ENCODE data around the gene SYCE1L.
"Not testable (repeated sequence)": the region's sequence is repeated elsewhere in the genome, so short reads cannot be mapped to it uniquely, and the experiment has no call there.

The SYCE1L gene

GRCh38 chr16:77165006-77165405, 34.2 kb upstream of the SYCE1L start:
- Histone ChIP-seq H3K36me3 (ENCODE audit: insufficient read depth, low read length) (no peaks in the 10 kb centered on the region), H3K4me3 (ENCODE audit: low read depth, low read length, poor library complexity, severe bottlenecking) (no peak overlapping the region), H3K79me2 (ENCODE audit: insufficient read depth, low read length) (no peaks in the 10 kb centered on the region), H3K4me1 (ENCODE audit: insufficient read depth, low read length, severe bottlenecking) (no peaks in the 10 kb centered on the region), H4K20me1 (ENCODE audit: insufficient read depth, low read length) (no peaks in the 10 kb centered on the region), H3K9ac (ENCODE audit: low read length) (no peak overlapping the region), H3K9me2 (ENCODE audit: low read depth, low read length) (no peaks in the 10 kb centered on the region), H3K9me3 (ENCODE audit: low read length) (no peaks in the 10 kb centered on the region), H2AFZ (ENCODE audit: low read length) (no peak overlapping the region), H3K4me2 (ENCODE audit: low read length) (no peak overlapping the region), H3K27me3 (ENCODE audit: insufficient read depth, low read length) (no peaks in the 10 kb centered on the region), H3F3A (ENCODE audit: insufficient read depth, low read length) (no peaks in the 10 kb centered on the region), H3K27ac (ENCODE audit: low read depth, low read length, poor library complexity, severe bottlenecking) (no peak overlapping the region)
- TF ChIP-seq, protein P1, sequence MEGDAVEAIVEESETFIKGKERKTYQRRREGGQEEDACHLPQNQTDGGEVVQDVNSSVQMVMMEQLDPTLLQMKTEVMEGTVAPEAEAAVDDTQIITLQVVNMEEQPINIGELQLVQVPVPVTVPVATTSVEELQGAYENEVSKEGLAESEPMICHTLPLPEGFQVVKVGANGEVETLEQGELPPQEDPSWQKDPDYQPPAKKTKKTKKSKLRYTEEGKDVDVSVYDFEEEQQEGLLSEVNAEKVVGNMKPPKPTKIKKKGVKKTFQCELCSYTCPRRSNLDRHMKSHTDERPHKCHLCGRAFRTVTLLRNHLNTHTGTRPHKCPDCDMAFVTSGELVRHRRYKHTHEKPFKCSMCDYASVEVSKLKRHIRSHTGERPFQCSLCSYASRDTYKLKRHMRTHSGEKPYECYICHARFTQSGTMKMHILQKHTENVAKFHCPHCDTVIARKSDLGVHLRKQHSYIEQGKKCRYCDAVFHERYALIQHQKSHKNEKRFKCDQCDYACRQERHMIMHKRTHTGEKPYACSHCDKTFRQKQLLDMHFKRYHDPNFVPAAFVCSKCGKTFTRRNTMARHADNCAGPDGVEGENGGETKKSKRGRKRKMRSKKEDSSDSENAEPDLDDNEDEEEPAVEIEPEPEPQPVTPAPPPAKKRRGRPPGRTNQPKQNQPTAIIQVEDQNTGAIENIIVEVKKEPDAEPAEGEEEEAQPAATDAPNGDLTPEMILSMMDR (IDR thresholded peaks at IDR 0.05; ENCODE audit: low read length): no peak
- no peak for TF ChIP-seq EZH2 (IDR thresholded peaks at IDR 0.05; ENCODE audit: borderline replicate concordance, low read length)

DNA sequence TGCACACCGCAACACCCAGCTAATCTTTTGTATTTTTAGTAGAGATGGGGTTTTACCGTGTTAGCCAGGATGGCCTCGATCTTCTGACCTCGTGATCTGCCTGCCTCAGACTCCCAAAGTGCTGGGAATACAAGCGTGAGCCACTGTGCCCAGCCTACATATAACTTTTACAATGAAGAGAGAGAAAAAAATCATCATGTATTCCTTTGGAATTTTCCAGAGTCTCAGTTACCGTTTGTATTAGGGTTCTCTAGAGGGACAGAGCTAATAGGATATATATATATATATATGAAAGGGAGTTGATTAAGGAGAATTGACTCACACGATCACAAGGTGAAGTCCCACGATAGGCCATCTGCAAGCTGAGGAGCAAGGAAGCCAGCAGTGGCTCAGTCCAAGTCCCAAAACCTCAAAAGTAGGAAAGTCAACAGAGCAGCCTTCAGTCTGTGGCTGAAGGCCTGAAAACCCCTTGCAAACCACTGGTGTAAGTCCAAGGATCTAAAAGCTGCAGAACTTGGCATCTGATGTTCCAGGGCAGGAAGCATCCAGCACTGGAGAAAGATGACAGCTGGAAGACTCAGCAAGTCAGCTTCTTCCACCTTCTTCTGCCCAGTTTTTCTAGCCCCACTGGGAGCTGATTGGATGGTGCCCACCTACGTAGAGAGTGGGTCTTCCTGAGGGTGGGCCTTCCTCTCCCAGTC, 33.5 kb upstream of the SYCE1L start:
- not testable (repeated sequence) for H3K4me3 ChIP-seq (ENCODE audit: low read depth, low read length, poor library complexity, severe bottlenecking); H3K9me2 ChIP-seq (ENCODE audit: low read depth, low read length); H3K4me1 ChIP-seq (ENCODE audit: insufficient read depth, low read length, severe bottlenecking); H3K9ac ChIP-seq (ENCODE audit: low read length); H3K4me2 ChIP-seq (ENCODE audit: low read length); H4K20me1 ChIP-seq (ENCODE audit: insufficient read depth, low read length); H3K27me3 ChIP-seq (ENCODE audit: insufficient read depth, low read length); H3K36me3 ChIP-seq (ENCODE audit: insufficient read depth, low read length); H3F3A ChIP-seq (ENCODE audit: insufficient read depth, low read length); H3K27ac ChIP-seq (ENCODE audit: low read depth, low read length, poor library complexity, severe bottlenecking); H2AFZ ChIP-seq (ENCODE audit: low read length); H3K79me2 ChIP-seq (ENCODE audit: insufficient read depth, low read length); H3K9me3 ChIP-seq (ENCODE audit: low read length)

- H3K27me3 ChIP-seq (ENCODE audit: insufficient read depth, low read length): no peaks in the 10 kb centered on the region
- H3K9me2 ChIP-seq (ENCODE audit: low read depth, low read length): no peaks in the 10 kb centered on the region
- no peaks in the 10 kb centered on the region for H3K4me1 ChIP-seq (ENCODE audit: insufficient read depth, low read length, severe bottlenecking)
- H3K79me2 ChIP-seq (ENCODE audit: insufficient read depth, low read length): no peaks in the 10 kb centered on the region
- no peaks in the 10 kb centered on the region for H3K36me3 ChIP-seq (ENCODE audit: insufficient read depth, low read length)
- no peaks in the 10 kb centered on the region for H3F3A ChIP-seq (ENCODE audit: insufficient read depth, low read length)
- TF ChIP-seq, protein P1 (IDR thresholded peaks at IDR 0.05; ENCODE audit: low read length): no peak
- TF ChIP-seq EZH2 (IDR thresholded peaks at IDR 0.05; ENCODE audit: borderline replicate concordance, low read length): no peak
- H3K4me3 ChIP-seq (ENCODE audit: low read depth, low read length, poor library complexity, severe bottlenecking): no peak overlapping the region
- H3K4me2 ChIP-seq (ENCODE audit: low read length): no peak overlapping the region
- no peaks in the 10 kb centered on the region for H3K9me3 ChIP-seq (ENCODE audit: low read length)
- no peak overlapping the region for H2AFZ ChIP-seq (ENCODE audit: low read length)
- H4K20me1 ChIP-seq (ENCODE audit: insufficient read depth, low read length): no peaks in the 10 kb centered on the region
- no peak overlapping the region for H3K27ac ChIP-seq (ENCODE audit: low read depth, low read length, poor library complexity, severe bottlenecking)
- H3K9ac ChIP-seq (ENCODE audit: low read length): no peak overlapping the region
Observed at GRCh38 chr16:77166726-77167125, 32.5 kb upstream of the SYCE1L start.

DNA sequence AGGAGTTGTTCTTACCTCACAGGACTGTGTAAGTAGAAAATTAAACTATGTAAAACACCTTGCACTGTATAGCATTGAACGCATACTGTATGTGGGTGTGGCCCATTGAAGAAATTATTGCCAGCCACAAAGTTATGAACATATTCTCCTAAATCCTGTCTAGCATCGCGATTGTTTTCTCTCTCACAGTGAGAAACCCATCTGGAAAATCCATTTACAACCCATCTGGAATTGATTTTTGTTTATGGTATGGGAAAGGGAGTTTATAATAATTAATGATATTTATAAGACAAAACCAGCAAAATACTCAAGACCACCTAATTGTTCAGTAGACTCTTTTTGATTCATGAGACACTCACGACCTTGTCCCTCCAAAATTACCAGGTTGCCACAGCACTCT, 30.3 kb upstream of the SYCE1L start:
- no peaks in the 10 kb centered on the region for H3K27me3 ChIP-seq (ENCODE audit: insufficient read depth, low read length)
- no peaks in the 10 kb centered on the region for H3K36me3 ChIP-seq (ENCODE audit: insufficient read depth, low read length)
- no peaks in the 10 kb centered on the region for H3F3A ChIP-seq (ENCODE audit: insufficient read depth, low read length)
- H4K20me1 ChIP-seq (ENCODE audit: insufficient read depth, low read length): no peaks in the 10 kb centered on the region
- H3K4me1 ChIP-seq (ENCODE audit: insufficient read depth, low read length, severe bottlenecking): no peaks in the 10 kb centered on the region
- H3K9me2 ChIP-seq (ENCODE audit: low read depth, low read length): no peaks in the 10 kb centered on the region
- no peak overlapping the region for H3K9ac ChIP-seq (ENCODE audit: low read length)
- no peak overlapping the region for H3K4me3 ChIP-seq (ENCODE audit: low read depth, low read length, poor library complexity, severe bottlenecking)
- TF ChIP-seq EZH2 (IDR thresholded peaks at IDR 0.05; ENCODE audit: borderline replicate concordance, low read length): no peak
- TF ChIP-seq, protein P1 (IDR thresholded peaks at IDR 0.05; ENCODE audit: low read length): no peak
- no peak overlapping the region for H3K4me2 ChIP-seq (ENCODE audit: low read length)
- no peak overlapping the region for H3K27ac ChIP-seq (ENCODE audit: low read depth, low read length, poor library complexity, severe bottlenecking)
- no peaks in the 10 kb centered on the region for H3K79me2 ChIP-seq (ENCODE audit: insufficient read depth, low read length)
- H2AFZ ChIP-seq (ENCODE audit: low read length): no peak overlapping the region
- H3K9me3 ChIP-seq (ENCODE audit: low read length): no peaks in the 10 kb centered on the region

All from OCI-LY1 (cell line).